ENCODE results near the gene SFTPD.

Gene SFTPD

DNA sequence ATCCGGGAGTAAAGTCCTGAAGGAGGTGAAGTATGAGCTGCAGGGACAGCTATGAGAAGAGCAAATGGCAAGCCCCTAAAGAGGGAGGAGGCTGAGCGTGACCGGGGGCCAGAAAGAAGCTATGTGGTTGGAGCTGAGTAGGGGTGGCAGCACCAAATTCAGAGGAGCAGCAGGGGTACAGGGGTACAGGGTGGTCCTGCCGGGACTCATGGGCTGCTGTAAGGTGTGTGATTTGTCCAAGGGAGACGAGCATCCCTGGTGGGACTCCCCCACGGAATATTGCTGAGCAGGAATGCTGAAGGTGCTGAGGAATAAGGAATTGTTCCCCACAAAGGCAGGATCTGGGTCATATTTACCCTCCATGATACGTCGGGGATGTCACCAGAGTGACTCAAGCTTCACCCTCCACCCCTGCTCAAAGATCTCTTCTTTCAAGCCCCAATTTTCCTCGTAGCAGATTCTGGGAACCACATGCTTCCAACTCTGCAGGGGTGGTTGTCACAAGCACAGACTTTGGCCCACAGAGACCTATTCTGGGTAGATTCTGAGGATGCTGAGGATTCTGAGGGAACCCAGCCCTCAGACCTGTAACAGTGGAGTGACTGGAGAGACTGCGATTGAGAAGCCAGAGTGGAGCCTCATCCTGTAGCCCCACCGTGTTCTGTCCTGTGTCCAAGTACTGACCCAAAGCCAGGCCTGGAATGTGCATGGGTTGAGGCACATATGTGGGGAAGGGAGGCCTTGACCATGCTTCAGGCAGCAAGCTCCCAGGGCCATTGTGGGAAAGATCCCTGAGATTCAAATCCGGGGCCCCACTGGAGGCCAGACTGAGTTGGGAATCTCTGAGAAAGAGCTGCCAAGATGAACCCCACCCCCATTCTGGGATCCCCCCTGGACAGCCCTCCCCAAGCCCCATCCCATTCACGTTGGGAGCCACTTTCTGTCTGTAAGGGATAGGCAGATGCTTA is 4.2 kb downstream of the SFTPD start:
- DNase-seq, result no peak

- no peak for DNase-seq
Measured at GRCh38 chr10:79943871-79944270, 5.0 kb downstream of the SFTPD start.

DNA sequence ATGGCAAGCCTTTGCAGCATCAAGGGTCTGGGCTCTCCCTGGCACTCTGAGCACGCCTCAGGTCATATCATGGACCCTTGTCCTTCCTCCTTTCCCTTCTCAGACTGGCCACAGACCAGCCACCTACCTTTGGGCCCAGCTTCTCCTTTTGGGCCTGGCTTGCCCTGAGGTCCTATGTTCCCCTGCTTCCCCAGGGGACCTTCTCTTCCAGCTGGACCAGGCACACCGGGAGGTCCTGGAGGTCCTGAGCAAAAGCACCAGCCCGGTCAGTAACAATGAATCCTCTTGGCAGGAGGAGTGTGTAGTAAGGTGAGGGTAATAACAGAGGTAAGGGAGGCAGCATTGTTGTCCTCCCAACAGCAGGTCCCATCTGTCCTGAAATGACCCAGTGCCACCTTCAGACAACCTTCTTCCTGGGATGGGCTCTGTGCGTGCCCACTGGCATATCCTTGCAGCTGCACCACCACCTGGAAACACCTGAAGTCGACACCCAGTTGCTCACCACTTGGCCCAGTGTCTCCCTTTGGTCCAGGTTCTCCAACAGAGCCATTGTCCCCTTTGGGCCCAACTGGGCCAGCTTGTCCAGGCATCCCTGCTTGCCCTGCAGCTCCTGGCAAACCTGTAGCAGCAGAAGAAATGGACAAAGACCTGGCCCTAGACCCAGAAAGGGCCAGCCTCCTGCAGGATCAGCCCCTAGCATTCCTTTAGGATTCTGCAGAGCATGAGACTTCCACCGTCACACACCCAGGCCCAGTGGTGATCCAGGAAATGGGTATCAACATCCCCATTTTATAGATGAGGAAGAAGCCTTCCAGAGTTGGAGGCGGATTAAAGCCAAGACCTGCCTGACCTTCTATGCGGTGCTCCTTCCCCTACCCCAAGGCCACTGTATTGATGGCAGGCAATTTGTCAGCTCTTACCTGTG is 6.4 kb downstream of the SFTPD start:
- DNase-seq, result no peak

DNA sequence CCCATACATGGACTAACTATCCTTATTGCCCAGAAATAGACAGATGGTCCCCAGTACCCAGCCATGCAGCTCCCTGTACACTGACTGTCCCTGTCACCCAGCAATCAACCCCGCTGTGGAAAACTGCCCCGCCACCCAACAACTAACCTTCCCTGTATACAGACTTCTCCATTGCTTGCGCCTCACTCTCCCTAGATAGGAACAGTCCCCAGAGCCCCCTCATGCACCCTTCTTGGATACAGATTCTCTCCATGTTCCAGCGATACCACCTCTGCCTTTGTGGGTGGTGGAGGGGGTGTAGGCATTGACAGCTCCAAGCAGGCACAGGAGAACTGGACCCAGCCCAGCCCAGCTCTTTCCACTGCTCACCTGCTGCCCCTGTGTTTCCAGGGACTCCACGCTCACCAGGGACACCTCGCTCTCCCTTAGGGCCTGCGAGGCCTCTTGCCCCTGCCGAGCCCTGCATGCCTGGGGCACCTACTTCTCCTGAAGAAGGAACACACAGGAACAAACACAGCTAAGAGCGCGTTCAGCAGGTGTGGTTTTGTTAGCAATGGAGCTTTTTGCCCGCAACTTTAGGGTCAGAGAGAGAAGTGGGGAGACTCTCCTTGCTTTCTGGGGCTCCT is 7.2 kb downstream of the SFTPD start:
- DNase-seq, result no peak

- DNase-seq, result no peak
Measured at GRCh38 chr10:79941146-79941545, 7.8 kb downstream of the SFTPD start.

DNA sequence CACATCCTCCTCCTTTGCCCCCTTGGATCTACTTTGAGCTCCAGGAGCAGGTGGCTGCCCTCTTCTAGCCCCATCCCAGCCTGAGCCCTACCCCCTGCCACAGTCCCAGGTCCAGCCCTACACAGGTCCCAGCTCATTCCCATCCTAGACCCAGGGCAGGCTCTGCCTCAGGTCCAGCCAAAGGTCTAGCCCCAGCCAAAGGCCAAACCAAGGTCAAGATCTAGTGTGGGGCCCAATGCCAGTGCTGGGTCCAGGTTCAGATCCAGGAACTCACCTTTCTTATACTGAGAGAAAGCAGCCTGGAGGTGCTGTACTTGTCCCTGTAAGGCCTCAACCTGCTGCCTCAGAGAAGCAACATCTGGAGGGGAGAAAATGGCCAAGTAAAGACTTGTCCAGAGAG is 8.5 kb downstream of the SFTPD start:
- no peak for DNase-seq

GRCh38 chr10:79939969-79940368 is 8.9 kb downstream of the SFTPD start:
- no peak for DNase-seq

GRCh38 chr10:79938728-79939406 is 10.0 kb downstream of the SFTPD start:
- DNase-seq, result no peak

DNA sequence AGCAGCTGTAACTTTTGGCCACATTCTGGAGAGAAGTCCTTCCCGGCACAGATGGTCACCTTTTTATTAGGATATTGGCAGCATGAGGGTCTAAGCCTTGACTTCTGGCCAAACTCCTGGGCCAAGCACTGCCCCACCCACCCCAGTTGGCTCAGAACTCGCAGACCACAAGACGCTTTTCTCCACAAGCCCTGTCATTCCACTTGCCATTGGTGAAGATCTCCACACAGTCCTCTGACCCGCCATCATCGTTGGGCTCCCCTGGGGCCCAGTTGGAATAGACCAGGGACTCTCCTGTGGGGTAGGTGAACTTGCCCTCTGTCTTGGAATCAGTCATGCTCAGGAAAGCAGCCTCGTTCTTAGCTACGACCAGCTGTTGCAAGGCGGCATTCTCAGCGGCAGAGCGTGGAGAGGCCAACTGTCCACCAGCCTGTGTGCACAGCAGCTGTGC is 11.2 kb downstream of the SFTPD start:
- no peak for DNase-seq

DNA sequence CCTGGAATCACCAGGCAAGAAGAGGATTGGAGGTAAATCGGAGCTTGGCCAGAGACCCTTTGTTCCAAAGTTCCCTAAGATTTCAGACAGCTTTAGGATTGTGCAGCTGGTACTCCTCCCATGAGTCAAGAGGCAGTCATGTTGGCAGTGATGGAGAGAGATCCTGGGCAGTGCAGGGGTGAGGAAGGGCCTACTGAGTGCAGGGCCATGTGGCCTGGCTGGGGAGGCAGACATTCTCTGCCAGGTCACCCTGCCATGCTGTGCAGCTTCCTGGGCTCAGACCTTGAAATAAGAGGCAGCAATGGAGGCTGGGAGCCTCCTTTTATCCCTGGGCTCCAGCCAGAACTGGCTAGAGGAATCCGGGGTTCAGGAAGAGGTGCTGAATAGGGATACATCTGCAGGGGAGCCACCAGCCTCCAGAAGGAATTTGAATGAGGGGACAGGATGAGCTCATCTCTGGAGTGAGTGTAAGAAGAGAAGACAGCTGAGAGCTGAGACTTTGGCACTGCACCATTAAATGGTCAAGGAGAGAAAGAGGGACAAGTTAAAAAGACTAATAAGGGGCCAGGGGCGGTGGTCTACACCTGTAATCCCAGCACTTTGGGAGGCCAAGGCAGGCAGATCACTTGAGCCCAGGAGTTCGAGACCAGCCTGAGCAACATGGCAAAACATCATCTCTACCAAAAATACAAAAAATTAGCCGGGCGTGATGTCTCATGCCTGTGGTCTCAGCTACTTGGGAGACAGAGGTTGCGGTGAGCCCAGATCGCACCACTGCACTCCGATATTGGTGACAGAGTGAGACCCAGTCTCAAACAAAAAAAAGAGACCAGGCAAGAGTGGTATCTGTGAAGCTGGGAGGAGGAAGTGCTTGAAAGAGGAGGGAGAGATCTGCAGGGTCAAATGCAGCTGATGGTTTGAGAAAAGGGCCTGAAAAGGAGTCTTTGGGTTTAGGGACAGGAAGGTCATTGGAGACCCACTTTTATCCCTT is 12.0 kb downstream of the SFTPD start:
- no peak for DNase-seq

DNA sequence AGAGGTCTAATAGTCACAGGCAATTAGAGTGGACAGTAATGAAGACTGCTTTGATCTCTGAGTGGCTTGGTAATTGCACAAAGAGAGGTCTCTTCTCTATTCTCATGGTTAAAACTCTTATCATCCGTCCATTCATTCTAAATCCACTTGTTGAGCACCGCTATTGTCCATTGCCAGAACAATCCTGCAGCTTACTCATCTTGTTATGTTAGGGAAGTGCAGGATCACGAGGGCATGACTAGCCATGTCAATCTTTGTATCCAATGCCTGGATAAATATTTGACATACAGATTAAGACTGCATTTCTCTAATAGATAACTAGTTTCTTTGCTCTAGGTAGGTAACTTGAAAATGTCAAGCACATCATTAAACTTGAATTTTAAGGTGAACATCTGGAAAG is 14.9 kb downstream of the SFTPD start:
- peak in 2 of 3 experiments; percentile 0 to 2 for DNase-seq

GRCh38 chr10:79932841-79933379 is 16.0 kb downstream of the SFTPD start:
- no peak for DNase-seq

DNA sequence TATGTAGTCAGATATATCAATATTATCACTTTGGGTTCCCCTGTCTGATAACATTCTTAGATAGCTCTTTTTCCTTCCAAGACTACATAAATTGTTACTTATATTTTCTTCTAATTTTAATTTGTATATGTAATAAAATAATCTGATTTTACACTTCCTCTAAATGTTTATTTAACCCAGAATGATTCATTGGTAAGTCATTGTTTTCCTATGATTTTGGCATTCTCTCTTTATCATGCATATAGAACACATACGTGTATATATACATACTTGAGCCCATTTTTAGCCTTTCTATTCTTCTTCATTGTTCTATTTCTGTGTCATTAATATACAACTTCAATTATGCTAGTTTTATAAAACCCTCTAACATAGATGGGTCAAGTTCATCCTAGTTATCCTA is 16.6 kb downstream of the SFTPD start:
- DNase-seq, result no peak

- DNase-seq, result no peak
Measured at GRCh38 chr10:79930751-79931150, 18.2 kb downstream of the SFTPD start.

DNA sequence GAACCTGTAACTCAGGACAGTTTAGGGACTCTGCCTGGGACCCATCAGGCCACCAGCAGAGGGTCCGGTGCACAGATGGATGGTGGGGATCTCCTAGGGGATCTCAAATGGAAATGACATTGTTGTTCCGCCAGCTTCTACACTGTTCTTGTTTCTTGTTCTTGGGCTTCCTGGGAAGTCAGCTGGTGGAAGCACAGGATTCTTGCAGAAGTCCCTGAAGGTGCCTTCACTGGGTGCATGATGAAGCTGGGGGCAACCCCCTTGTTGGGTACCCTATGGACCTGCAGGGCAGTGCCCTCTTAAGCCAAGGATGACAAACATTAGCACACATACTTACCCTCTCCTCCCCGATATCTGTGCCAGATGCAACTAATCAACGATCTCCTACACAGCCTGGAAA is 18.6 kb downstream of the SFTPD start:
- DNase-seq, result no peak

GRCh38 chr10:79929409-79929904 is 19.4 kb downstream of the SFTPD start:
- peak; percentile 40 to 70 (median 60) for DNase-seq

- DNase-seq, result no peak
Measured at GRCh38 chr10:79928028-79928583, 20.8 kb downstream of the SFTPD start.

DNA sequence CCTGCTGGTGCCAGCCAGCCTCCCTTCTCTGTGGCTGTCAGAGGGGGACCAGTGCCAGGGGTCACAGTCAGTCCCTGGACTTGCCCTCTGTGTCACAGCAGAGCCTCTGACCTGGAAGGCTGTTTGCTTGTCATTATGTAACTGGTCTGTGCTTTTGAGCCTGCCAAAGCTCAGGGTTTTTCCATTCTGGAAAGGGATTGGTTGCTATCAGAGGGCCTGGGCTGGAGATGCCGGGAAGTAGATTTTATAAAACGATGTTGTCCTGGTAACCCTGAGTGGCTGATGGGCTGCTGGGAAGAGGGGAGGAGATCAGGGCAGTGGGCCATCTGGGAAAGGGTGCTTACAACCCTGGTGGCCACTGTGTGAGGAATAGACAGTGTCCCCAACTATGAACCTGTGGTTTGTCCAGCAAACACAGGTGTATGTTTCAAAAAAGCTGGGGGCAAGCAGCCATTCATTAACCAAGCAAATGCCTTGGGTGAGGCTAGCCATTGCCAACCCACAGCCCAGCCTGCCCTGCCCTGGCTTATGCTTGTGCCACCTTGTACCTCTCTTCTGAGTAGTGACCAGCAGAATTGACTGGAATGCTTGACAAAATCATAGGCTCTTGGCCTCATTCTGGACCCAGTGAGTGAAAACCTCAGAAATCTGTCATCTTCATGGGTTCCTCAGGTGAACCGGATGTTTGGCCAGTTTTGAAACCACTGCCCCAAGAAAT is 21.6 kb downstream of the SFTPD start:
- peak in 2 of 3 experiments; percentile 1 to 13 for DNase-seq

GRCh38 chr10:79926037-79926436 is 22.9 kb downstream of the SFTPD start:
- DNase-seq, result no peak

GRCh38 chr10:79925614-79926013 is 23.3 kb downstream of the SFTPD start:
- DNase-seq, result no peak

All from NCI-H1417 (cell line).